Pulmonary artery endothelial cell (primary cell): ENCODE measurements around the gene DLX5. TPM values are rescaled to one million over a fixed set of nuclear protein-coding genes. Genes with fewer than 3 reads are reported as not detected.

Experiments used
- DNase-seq: peaks from one replicate; pipeline ENCODE4 v3.0.0-alpha.2; 2011; ENCODE audit warnings: low read depth, low spot score
- total RNA-seq: library from RNA; depleted of rRNA; stranded (reverse); fragments of >200 nt; gene quantifications from 2 replicates; pipeline ENCODE4 v1.2.3, GENCODE V29; 2014

DLX5 gene
- total RNA-seq, 1 donor from 2014 or later: not detected

- DNase-seq: no peak
These were observed 18.4 kb downstream of the DLX5 start for GRCh38 chr7:97006055-97006815.

- DNase-seq: no peak
These were observed 19.2 kb downstream of the DLX5 start, which contains the start of gene DLX6 for GRCh38 chr7:97005183-97006054. Gene DLX6, plus strand, starts transcription at chr7:97005553. Its CDS starts 425 bp downstream, at chr7:97005978.

GRCh38 chr7:97004247-97005182, 20.1 kb downstream of the DLX5 start:
- no peak for DNase-seq

- DNase-seq: no peak
These were observed 21.1 kb downstream of the DLX5 start for GRCh38 chr7:97003262-97004246.

DNA sequence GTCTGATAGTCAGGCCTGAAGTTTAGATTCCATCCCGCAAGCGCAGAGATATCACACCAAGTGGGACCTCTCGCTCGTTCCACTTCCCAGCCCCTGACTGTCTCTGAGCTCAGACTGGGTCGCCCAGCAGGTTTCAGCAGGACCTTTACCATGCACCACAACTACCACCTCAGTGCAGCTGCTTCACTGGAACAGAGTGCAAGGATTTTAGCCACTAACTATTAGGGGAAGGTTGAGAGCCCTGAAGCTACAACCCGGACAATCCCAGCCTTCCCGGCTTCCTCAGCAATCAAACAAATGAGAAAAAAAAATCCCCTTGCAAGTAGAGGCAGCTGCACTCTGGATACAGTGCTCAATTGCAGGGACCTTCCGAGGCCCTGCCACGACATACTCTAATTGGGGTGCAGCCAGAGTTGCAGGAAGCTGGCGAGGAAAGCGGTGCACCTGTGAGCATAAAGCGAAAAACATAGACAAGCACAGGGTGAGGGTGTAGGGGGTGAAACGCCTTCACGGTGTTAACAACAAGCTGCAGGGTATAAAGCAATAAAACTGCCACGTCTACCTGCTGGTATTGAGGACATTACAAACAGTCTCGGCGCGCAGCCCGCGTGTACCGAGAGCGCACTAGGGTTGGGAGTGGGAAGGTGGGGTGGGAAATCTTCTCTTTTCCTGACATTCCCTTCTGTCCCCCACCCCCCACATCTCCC, 21.9 kb downstream of the DLX5 start:
- DNase-seq: no peak

GRCh38 chr7:97001656-97002554, 22.7 kb downstream of the DLX5 start:
- DNase-seq: no peak

- no peak for DNase-seq
These were observed 23.4 kb downstream of the DLX5 start for GRCh38 chr7:97001221-97001620.

GRCh38 chr7:96998744-96999143, 25.9 kb downstream of the DLX5 start:
- DNase-seq: no peak

- DNase-seq: no peak
These were observed 26.3 kb downstream of the DLX5 start for GRCh38 chr7:96998333-96998732.

DNA sequence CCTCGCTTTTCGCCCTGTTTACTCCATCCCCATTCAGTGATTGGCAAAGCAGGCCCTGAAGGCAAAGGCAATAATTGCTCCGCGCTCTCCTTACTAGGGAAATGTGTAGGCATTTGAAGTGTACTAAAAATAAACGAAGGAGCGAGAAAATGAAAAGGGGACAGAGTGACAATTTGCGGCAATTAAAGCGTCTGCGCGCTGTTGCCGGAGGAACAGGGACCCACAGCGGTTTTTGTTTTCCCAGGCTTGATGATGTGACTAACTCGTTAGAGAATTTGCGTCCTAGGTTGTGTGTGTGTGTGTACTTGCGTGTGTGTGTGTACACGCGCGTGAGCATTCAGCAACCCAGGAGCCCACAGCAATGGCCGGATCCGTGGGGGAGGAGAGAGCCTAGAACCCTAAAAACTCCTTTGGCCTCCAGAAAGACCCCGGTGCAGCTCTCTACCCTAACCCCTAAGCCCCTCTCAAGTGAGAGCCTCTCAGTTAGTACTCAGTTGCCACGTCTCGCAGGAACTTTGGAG, 27.1 kb downstream of the DLX5 start:
- no peak for DNase-seq

DNA sequence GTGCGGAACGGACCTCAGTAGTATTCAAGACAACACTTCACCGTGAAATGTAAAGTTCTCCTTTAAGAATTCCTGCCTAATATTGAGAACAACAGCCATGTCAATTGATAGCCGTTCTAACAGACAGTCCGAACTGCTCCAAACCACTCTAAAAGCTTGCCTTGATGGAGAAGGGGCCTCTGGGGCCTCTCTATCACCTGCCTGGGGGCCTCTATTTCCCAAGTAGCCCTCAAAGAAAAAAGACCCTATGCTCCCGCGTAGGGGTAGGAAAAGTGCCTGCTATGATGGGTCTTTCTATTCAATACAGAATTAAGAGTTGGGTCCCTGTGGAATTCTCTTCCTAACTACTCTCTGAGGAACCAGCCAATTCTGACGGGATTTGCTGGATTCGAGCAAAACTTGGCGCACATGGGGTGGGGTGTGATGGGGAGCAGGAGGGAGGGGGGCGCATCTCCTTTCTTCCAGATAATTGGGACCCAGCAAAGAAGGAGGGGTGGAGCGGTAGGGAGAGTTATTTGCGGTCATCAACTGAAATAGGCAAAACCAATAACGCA, 27.6 kb downstream of the DLX5 start:
- no peak for DNase-seq

DNA sequence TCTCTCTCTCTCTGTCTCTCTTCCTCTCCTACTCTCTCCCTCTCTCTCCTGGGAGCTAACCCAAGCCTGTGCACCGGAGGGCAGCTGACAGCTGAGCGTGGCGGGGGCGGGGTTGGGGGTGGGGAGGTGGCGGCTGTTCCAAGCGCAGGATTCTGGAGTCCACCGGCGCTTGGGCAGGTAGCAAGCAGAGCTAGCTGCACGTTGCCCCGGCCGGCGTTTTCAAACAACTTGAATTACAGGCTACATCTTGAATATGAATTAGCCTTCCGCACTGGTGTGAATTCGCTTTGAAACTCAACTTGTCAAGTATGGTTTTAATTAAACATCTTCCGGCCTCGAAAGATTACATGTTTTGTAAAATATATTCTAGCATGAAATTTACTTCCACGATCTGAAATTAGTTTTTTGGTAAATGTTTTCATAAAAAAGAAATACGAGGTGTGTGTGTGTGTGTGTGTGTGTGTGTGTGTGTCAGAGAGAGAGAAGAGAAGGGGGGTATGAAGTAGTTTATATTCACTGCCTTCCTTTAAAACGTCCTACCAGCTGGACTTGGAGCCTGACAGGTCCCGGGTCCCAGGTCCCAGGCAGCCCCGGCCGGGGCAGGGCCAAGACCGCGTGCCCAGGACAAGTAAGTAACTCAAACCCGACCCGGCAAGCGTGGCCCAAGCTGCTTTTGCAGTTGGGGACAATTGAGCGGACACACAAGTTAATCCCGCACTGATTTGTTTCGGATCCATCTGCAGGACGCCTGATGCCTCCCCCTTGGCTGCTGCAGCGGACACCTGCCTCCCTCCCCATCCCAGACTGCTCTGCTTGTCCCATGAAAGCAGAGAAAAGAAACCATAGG, 28.3 kb downstream of the DLX5 start:
- no peak for DNase-seq

- DNase-seq: no peak
These were observed 29.1 kb downstream of the DLX5 start for GRCh38 chr7:96995406-96996110.

DNA sequence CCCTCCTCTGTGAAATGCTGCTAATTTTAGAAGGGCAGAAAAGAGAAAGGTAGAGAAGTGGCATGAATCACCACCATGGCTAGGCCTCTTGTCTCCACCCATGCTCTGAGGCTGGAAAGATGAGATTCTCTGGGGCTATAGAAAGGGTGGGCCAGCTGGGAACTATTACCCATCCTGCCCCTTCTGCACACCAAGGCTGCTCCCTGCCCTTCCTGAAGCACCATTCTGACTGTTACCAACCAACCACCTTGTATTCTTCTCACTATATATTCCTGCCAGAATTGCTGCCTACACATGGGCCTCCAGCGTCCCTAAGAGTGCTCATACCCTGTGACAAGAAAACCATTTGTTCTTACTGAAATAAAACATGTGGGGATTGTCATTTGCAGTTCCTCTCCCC, 30.7 kb downstream of the DLX5 start:
- no peak for DNase-seq

- DNase-seq: no peak
These were observed 31.4 kb downstream of the DLX5 start for GRCh38 chr7:96993094-96993865.
